RPMI8226 (cell line): Measurements from ENCODE around the gene SYT14.
"Not testable (repeated sequence)": the region's sequence is repeated elsewhere in the genome, so short reads cannot be mapped to it uniquely, and the experiment has no call there.

ENCODE experiments used
- DNase-seq: peaks from one replicate; pipeline ENCODE4 v3.0.0-alpha.2; 2015

SYT14 gene

DNA sequence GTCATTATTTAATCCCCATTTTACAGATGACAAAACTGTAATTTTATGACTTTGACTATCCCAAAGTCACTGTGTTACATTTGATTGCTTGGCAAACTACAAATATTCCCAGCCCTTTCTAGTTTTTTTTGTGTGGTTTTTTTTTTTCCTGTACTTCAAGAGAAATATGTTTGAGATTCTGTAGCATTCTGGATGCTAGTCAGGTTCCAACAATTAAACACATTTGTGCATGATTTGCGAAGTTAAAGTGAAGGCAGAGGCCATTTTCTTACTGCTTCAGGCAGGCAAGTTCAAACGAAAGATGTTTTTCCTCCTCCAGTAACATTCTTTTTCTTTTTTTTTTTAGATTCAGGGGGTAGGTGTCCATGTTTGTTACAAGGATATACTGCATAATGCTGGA is 186.7 kb downstream of the SYT14 start:
- no peak for DNase-seq

DNA sequence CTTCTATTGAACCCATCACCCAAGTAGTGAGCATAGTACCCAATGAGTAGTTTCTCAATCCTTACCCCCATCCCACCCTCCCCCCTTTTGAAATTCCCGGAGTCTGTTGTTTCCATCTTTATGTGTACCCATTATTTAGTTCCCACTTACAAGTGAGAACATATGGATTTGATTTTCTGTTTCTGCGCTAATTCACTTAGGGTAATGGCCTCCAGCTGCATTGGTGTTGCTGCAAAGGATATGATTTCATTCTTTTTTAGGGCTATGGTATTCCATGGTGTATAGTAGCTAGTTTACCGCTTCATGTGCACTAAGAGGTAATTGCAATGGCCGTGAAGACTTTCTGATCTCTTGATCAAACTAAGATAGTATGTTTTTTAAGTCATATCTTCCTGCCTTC is 187.1 kb downstream of the SYT14 start:
- no peak for DNase-seq

DNA sequence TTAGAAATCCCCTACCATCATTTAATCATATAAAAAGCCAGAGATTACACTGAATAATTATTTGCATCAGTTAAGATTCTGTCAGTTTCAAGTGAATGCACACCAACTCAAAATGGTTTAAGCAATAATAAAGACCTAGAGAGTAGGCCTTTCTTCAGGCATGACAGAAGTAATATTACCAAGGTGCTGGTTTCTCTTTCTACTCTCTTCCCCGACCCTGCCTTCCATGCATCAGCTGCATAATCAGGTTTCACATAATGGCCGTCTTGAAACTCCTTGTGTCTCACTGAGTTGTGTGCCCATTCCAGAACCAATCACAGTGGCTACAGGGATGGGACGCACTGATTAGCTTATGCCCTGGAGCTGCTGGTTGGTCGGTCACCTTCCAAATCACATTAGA is 191.1 kb downstream of the SYT14 start:
- DNase-seq = no peak

DNA sequence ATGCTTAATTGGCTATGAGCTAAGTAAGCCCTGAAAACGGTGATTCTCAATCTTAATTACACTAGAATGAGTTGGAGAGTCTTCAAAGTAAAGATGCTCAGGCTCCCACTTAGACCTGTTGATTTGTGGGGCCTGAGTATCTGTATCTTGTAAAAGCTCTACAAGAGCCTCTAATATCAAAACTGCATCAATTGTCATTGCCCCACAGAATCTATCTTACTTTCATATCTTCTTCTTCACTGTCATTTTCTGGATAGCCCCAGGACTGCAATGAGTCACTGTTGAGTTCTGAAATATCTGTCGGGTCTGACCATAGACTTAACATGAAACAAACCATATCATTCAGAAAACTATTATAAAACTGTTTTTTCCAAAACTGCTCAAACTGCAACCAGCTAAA is 191.7 kb downstream of the SYT14 start:
- DNase-seq = no peak

DNA sequence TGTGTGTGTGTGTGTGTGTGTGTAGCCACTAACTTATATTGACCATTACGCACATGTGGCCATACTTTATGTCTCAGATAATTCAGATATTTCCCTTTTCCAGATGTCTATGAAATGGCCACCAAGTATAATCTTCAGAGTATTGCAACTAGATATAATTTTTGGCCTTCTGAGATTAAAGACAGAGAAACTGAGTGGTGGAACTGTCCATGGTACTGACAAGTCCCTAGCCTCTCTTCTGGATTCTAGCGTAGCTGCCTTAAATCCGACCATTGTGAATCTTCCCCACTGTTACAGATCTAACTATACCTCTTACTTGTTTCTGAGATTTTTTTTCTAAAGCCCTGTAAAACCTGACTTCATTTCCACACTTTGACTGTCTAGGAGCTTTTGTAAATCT is 194.6 kb downstream of the SYT14 start:
- DNase-seq = peak; percentile 45

DNA sequence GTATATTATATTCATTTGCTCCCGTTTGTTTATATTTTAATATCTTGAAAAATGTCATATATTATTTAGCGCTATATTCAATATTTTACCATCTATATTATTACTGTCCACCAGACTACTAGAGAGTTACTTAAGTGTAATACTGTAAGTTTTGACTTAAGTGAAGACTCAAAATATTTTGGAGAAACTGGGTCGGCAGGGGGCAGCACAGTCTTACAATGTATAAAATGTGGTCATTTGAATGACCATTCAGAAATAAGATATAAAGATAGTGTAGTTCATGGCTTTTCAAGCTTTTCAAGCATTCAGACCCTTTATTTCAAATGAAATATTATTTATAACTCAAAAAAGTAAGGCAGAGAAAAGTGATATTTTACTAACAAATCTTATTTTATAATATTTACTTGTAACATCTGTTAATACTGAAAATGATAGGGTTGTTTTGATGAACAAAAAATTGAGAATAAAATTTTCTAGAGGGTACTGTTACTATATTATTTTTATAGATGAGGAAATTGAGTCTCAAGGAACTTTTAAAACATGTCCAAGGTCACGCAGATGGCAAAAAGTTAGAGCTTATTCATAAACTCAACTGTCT is 205.5 kb downstream of the SYT14 start:
- DNase-seq = peak; percentile 74

- DNase-seq = no peak
These were observed 206.7 kb downstream of the SYT14 start for GRCh38 chr1:210144736-210145135.

DNA sequence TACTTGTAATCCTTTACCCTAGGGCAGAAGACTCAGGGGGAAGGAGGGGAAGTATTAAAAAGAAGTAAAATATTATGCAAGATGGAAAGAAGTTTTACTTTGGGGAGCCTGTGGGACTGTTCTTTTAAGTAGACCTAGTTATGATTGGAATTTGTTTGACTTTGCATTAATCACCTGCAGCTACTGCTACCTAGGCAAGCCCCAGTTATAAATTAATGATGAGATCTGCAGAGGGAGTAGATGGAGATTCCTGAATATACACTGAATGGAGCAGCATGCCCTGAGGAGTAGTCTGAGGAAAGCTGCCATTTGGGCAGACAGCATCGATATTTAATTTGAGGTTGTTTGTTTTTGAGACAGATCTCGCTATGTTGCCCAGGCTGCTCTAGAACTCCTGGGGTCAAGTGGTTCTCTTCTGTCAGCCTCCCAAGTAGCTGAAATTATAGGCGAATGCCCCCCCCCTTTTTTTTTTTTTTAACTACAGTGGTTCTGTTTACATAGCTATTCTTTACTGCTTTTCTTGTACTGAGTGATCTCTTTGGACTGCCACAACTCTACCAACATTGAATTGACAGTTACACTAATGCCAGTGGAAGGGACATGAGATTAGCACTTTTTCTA is 213.1 kb downstream of the SYT14 start:
- no peak for DNase-seq

DNA sequence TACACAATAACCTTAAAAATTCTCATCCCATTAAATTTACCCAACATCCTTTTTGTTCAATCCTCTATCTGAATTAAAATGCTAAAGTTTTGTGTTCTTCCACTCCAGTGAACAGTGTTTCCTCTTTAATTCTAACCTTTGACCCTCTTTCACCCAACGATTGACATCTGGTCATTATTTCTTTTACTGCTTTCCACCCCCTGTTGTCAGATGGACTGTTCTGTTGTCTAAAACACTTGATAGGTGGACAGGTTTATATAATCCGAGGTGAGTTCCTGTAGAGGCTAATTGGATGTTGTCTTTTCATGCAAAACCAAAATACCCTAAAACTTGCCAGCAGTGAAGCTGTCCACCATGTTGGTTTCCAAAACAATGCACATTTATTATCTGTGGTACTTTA is 221.2 kb downstream of the SYT14 start:
- DNase-seq = no peak

DNA sequence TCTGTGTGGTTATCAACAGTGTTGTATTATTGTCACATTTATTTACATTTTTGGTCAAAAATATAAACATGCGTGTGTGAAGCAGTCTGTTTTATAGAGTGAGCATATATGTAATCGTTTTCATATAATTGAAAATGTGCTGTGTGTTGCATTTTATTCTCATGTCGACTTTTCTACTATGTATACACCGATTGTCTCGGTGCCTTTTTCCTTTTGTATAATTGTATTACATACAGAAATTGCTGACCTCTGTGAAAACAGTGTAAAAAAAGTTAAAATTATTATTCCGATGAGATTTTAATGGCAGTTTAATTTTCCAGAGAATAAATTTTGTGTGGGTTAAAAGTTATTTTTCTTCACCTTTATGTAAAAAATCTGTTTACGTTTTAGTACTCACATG is 232.2 kb downstream of the SYT14 start:
- DNase-seq = no peak

DNA sequence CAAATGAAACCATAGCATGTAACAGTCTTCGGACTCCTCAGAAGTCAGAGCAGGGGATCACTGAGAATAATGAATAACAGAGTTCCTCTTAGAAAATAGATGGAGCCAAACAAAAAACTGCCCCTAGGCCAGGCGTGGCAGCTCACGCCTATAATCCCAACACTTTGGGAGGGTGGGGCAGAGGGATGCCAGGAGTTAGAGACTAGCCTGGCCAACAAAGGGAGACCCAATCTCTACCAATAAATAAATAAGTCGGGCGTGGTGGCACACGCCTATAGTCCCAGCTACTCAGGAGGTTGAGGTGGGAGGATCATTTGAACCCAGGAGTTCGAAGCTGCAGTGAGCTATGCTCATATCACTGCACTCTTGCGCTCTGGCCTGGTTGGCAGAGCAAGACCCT is 236.1 kb downstream of the SYT14 start:
- no peak for DNase-seq

- no peak for DNase-seq
These were observed 247.0 kb downstream of the SYT14 start for GRCh38 chr1:210185063-210185462.

GRCh38 chr1:210187849-210188606 is 250.0 kb downstream of the SYT14 start:
- DNase-seq = not testable (repeated sequence)

- DNase-seq = no peak
These were observed 251.4 kb downstream of the SYT14 start for GRCh38 chr1:210189426-210189825.

DNA sequence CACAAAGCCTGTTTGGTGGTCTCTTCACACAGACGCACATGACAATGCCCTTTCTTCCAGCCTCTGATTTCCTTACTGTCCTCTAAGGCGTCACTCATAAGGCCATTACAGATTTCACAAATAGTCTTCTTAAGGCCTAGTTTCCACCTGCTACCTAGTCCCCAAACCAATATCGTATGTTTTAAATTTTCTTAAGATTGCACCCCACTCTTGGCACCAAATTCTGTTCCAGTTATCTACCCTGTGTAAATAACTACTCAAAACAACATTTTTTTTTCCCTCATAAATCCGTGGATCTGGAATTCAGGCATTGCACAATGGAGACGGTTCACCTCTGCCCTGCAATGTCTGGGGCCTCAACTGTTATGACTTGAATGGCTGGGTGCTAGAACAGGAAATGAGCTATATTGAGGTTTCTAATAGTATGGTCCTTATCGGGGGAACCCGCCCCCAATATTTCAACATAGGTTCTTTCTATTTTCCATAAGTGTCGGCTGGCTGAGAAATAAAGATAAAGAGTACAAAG is 257.7 kb downstream of the SYT14 start:
- DNase-seq = no peak

DNA sequence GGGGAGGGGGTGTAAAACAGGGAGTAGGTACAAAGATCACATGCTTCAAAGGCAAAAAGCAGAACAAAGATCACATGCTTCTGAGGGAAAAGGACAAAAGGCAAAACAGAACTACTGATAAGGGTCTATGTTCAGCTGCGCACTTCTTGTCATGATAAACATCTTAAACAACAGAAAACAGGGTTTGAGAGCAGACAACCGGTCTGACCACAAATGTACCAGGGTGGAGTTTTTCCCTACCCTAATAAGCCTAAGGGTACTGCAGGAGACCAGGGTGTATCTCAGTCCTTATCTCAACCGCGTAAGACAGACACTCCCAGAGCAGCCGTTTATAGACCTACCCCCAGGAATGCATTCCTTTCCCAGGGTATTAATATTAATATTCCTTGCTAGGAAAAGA is 258.2 kb downstream of the SYT14 start:
- DNase-seq = not testable (repeated sequence)

DNA sequence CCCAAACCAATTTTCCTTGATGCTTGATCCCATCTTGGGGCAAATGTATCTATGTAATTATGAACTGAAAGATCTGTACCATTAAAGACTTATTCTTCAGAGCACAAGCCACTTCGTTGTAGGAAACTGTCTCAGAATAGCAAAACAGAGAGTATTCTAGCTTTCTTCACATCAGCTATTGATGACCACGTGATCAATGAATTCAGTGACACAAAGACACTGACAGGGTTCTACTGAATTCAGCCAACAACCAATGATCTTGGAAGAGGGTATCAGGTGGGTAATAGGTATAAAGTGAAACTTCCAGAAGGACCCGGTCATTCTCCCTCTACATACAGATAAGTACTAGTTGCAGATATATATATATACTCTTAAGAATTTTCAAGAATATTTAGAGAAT is 260.8 kb downstream of the SYT14 start:
- DNase-seq = no peak

- no peak for DNase-seq
These were observed 262.2 kb downstream of the SYT14 start for GRCh38 chr1:210200124-210200736.

DNA sequence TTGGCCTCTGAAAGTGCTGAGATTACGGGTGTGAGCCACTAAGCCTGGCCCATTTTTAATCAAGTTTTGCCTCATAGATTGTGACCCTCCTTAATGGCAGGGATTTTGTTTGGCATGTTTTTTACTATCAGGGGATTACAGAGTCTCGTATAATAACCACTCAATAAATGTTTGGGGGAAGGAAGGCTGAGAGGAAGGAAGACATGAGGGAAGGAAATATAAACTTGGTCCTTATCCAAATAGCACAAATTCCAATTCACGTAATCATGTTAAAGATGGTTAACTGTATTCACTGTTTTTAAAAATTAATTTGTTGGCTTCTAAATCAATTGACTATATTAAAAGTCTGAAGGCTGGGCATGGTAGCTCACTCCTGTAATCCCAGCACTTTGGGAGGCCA is 263.7 kb downstream of the SYT14 start:
- no peak for DNase-seq

DNA sequence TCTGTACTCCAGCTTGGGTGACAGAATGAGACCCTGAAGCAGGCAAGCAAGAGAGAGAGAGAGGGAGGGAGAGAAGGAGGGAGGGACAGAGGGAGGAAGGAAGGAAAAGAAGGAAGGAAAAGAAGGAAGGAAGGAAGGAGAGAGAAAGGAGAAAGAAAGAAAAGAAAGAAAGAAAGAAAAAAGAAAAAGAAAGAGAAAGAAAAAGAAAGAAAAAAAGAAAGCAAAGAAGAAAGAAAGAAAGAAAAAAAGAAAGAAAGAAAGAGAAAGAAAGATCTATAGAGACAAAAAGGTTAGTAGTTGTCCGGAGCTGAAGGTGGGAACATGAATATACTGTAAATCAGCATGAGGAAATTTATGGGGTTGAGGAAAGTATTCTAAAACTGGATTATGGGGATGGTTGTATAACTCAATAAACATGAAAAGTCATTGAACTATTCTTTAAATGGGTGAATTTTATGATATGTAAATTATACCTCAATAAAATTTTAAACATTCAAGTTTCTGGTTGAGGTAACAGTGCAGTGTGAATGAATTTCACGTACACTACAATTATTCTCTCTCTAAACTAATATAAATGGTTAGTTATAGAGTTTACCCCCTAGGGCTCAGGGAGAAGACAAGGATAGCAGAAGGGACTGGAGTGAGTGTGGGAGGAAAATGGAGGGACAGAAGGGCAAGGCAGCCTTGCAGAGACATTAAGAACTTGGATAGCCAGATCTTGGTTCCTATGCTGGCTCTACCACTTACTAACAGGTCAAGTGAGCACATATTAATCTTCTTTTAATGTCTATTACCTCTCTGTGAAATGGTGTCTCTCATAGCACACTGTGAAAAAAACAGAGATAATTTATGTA is 269.8 kb downstream of the SYT14 start:
- no peak for DNase-seq

GRCh38 chr1:210213335-210213734 is 275.3 kb downstream of the SYT14 start:
- DNase-seq = no peak

GRCh38 chr1:210214573-210215409 is 276.8 kb downstream of the SYT14 start:
- no peak for DNase-seq
